ENCODE data around the gene SPRTN. TPM values are rescaled to one million over a fixed set of nuclear protein-coding genes. Genes with fewer than 3 reads are reported as not detected.

Gene SPRTN
- total and polyA plus RNA-seq, 8 donors, result 3.2 to 62.5 (median 15.1) TPM

GRCh38 chr1:231329483-231329882, 8.6 kb upstream of the SPRTN start:
- Histone ChIP-seq H3K36me3 (peaks cover 0 to 16% (median 12%) of the 10 kb centered on the region in 4 donors), H3K9me3 (no peaks in the 10 kb centered on the region), H3K27ac (no peak overlapping the region), H3K4me1 (peaks cover 8 to 33% (median 24%) of the 10 kb centered on the region in 4 donors), H3K4me3 (no peak overlapping the region), H3K27me3 (no peaks in the 10 kb centered on the region)
- DNase-seq, result no peak
- intact Hi-C loops (cut with DNase I; ENCODE audit: low total_unique reads), result no loop called here
- WGBS, 5 donors, result 90 to 93% (median 91%) methylated on average over 7 of the region's 7 CpGs
- no peak for TF ChIP-seq EP300 (IDR thresholded peaks at IDR 0.05)
- TF ChIP-seq CTCF (IDR thresholded peaks at IDR 0.05), result no peak
- no peak for TF ChIP-seq POLR2AphosphoS5 (IDR thresholded peaks at IDR 0.05)
- no peak for TF ChIP-seq POLR2A (IDR thresholded peaks at IDR 0.05)

- Histone ChIP-seq H3K4me3 (peak overlapping the region in 1 of 4 donors; percentile 88), H3K36me3 (peaks cover 0 to 16% (median 12%) of the 10 kb centered on the region in 4 donors), H3K4me1 (peaks cover 29 to 58% (median 49%) of the 10 kb centered on the region in 4 donors), H3K9me3 (no peaks in the 10 kb centered on the region), H3K27me3 (no peaks in the 10 kb centered on the region), H3K27ac (no peak overlapping the region)
- no peak for DNase-seq
- intact Hi-C loops (cut with DNase I; ENCODE audit: low total_unique reads), result no loop called here
- no peak for TF ChIP-seq POLR2A (IDR thresholded peaks at IDR 0.05)
- no peak for TF ChIP-seq EP300 (IDR thresholded peaks at IDR 0.05)
- no peak for TF ChIP-seq POLR2AphosphoS5 (IDR thresholded peaks at IDR 0.05)
- no peak for TF ChIP-seq CTCF (IDR thresholded peaks at IDR 0.05)
- 86 to 96% (median 89%) methylated on average over 1 of the region's 1 CpG for WGBS, 5 donors
Observed at GRCh38 chr1:231332761-231333160, 5.3 kb upstream of the SPRTN start.

- Histone ChIP-seq H3K4me1 (peaks cover 33 to 66% (median 56%) of the 10 kb centered on the region in 4 donors), H3K36me3 (peaks cover 0 to 16% (median 12%) of the 10 kb centered on the region in 4 donors), H3K27ac (no peak overlapping the region), H3K9me3 (no peaks in the 10 kb centered on the region), H3K4me3 (peak overlapping the region; percentile 82 to 95 (median 90)), H3K27me3 (no peaks in the 10 kb centered on the region)
- no peak for TF ChIP-seq POLR2A (IDR thresholded peaks at IDR 0.05)
- TF ChIP-seq POLR2AphosphoS5 (IDR thresholded peaks at IDR 0.05), result no peak
- TF ChIP-seq CTCF (IDR thresholded peaks at IDR 0.05), result no peak
- no peak for TF ChIP-seq EP300 (IDR thresholded peaks at IDR 0.05)
- 46 to 65% (median 56%) methylated on average over 1 of the region's 1 CpG for WGBS, 5 donors
- no peak for DNase-seq
- intact Hi-C loops (cut with DNase I; ENCODE audit: low total_unique reads), result no loop called here
Observed at GRCh38 chr1:231334079-231334666, 3.9 kb upstream of the SPRTN start.

- Histone ChIP-seq H3K4me1 (peaks cover 41 to 74% (median 64%) of the 10 kb centered on the region in 4 donors), H3K4me3 (peak overlapping the region; percentile 82 to 95 (median 90)), H3K36me3 (peaks cover 0 to 16% (median 12%) of the 10 kb centered on the region in 4 donors), H3K27me3 (no peaks in the 10 kb centered on the region), H3K27ac (no peak overlapping the region), H3K9me3 (no peaks in the 10 kb centered on the region)
- no peak for DNase-seq
- WGBS, 5 donors, result 86 to 90% (median 87%) methylated on average over 6 of the region's 6 CpGs
- intact Hi-C loops (cut with DNase I; ENCODE audit: low total_unique reads), result no loop called here
- no peak for TF ChIP-seq CTCF (IDR thresholded peaks at IDR 0.05)
Observed at GRCh38 chr1:231334952-231335351, 3.1 kb upstream of the SPRTN start.

All from stomach (tissue), 9 donors.